B cell (primary cell): ENCODE measurements around the gene MEN1. TPM values are rescaled to one million over a fixed set of nuclear protein-coding genes. Genes with fewer than 3 reads are reported as not detected.

Source experiments
- ATAC-seq: fragments of 200-7000 bp; cut with Tn5 transposase; one replicate; pipeline ENCODE4 v1.10.0; 2021; ENCODE audit warnings: low read depth, mild to moderate bottlenecking, moderate number of reproducible peaks, moderate library complexity
- CTCF ChIA-PET: fragments of 350-600 bp; sonication (Branson Sonifier 250); formaldehyde crosslinking; loops from one replicate; lab custom pipeline; 2021; ENCODE audit warnings: antibody characterized with exemption, inconsistent platforms; lab: Charles Lee
- POLR2A ChIA-PET: fragments of 350-600 bp; sonication (Branson Sonifier 250); formaldehyde crosslinking; loops from one replicate; lab custom pipeline; 2021; ENCODE audit warnings: antibody characterized with exemption; lab: Charles Lee
- DNase-seq: peaks from one replicate; pipeline ENCODE4 v3.0.0; 2013
- H2AFZ ChIP-seq: 2 replicates; pipeline ENCODE4 v1.6.1; 2012; ENCODE audit warnings: mild to moderate bottlenecking, low read depth, low read length; ENCODE audit not compliant: insufficient read depth, poor library complexity, severe bottlenecking
- H3K27ac ChIP-seq, 2 donors: 1 replicate in 1 of 2; 2 replicates in 1 of 2; pipeline ENCODE4 v1.5.1; 2012 to 2013; ENCODE audit warnings: low read length in 2 of 2, mild to moderate bottlenecking in 2 of 2, moderate library complexity in 1 of 2
- H3K27me3 ChIP-seq, 4 experiments: fragments of 200-600 bp in 1 of 4; sonication (generic) in 1 of 4; replicated peaks in 1 of 4; 1 replicate in 2 of 4; 2 replicates in 2 of 4; pipeline versions ENCODE4 v1.6.1 to v1.7.0; 2013 to 2016; ENCODE audit warnings: low read length in 3 of 4, mild to moderate bottlenecking in 2 of 4, mixed read lengths in 1 of 4, moderate library complexity in 1 of 4; ENCODE audit not compliant: insufficient read depth in 4 of 4, control insufficient read depth in 3 of 4; ENCODE audit errors: control extremely low read depth in 1 of 4
- H3K36me3 ChIP-seq, 2 experiments: replicated peaks in 1 of 2; 1 replicate in 1 of 2; 2 replicates in 1 of 2; pipeline versions ENCODE4 v1.6.1 to v1.7.1; 2013; ENCODE audit warnings: low read length in 1 of 2; ENCODE audit not compliant: insufficient read depth in 2 of 2, control insufficient read depth in 1 of 2; ENCODE audit errors: control extremely low read depth in 1 of 2, extremely low read depth in 1 of 2
- H3K4me1 ChIP-seq, 2 donors: fragments of 200-600 bp in 1 of 2; sonication (generic) in 1 of 2; 1 replicate in 1 of 2; 2 replicates in 1 of 2; pipeline versions ENCODE4 v1.5.1 to v1.6.1; 2013 to 2017; ENCODE audit warnings: low read length in 2 of 2; ENCODE audit not compliant: control insufficient read depth in 2 of 2, insufficient read depth in 2 of 2
- H3K4me2 ChIP-seq: replicated peaks from 2 replicates; pipeline ENCODE3; 2012; ENCODE audit warnings: mild to moderate bottlenecking, low read depth, low read length; ENCODE audit not compliant: poor library complexity, severe bottlenecking
- H3K4me3 ChIP-seq, 5 experiments: fragments of 200-600 bp in 1 of 5; sonication (generic) in 1 of 5; 1 replicate in 3 of 5; 2 replicates in 2 of 5; pipeline versions ENCODE4 v1.5.1 to v1.7.0; 2011 to 2016; ENCODE audit warnings: low read length in 4 of 5, mild to moderate bottlenecking in 4 of 5, low read depth in 2 of 5, control low read depth in 1 of 5, moderate library complexity in 1 of 5; ENCODE audit not compliant: insufficient read depth in 1 of 5; ENCODE audit errors: control extremely low read depth in 1 of 5, extremely low read depth in 1 of 5
- H3K79me2 ChIP-seq: fragments of 200-600 bp; sonication (generic); one replicate; pipeline ENCODE4 v1.6.0; 2016; ENCODE audit warnings: low read length; ENCODE audit not compliant: control insufficient read depth, insufficient read depth
- H3K9ac ChIP-seq: fragments of 200-600 bp; sonication (generic); 2 replicates; pipeline ENCODE4 v1.6.1; 2017; ENCODE audit warnings: mild to moderate bottlenecking, low read length, moderate library complexity
- H3K9me3 ChIP-seq, 3 donors: one replicate each; pipeline versions ENCODE4 v1.6.1 to v1.7.1; 2013; ENCODE audit warnings: low read length in 2 of 3; ENCODE audit not compliant: control insufficient read depth in 2 of 3, insufficient read depth in 1 of 3; ENCODE audit errors: control extremely low read depth in 1 of 3
- H4K20me1 ChIP-seq: 2 replicates; pipeline ENCODE4 v1.6.0; 2012; ENCODE audit warnings: mild to moderate bottlenecking, low read length; ENCODE audit not compliant: insufficient read depth, control insufficient read depth, poor library complexity, severe bottlenecking
- H3K27ac Mint-ChIP-seq: one replicate; pipeline ENCODE4 v1.8.0; 2021; ENCODE audit warnings: mixed read lengths
- H3K27me3 Mint-ChIP-seq: one replicate; pipeline ENCODE4 v1.8.0; 2021; ENCODE audit warnings: mixed read lengths
- H3K4me1 Mint-ChIP-seq: one replicate; pipeline ENCODE4 v1.8.0; 2021; ENCODE audit warnings: mixed read lengths
- H3K4me3 Mint-ChIP-seq: one replicate; pipeline ENCODE4 v1.8.0; 2021; ENCODE audit warnings: mixed read lengths
- H3K9me3 Mint-ChIP-seq: one replicate; pipeline ENCODE4 v1.8.0; 2022; ENCODE audit warnings: mixed read lengths; ENCODE audit not compliant: insufficient read depth
- CTCF ChIP-seq: fragments of 200-600 bp; IDR thresholded peaks from one replicate; pipeline ENCODE4 v1.8.0; 2022; ENCODE audit warnings: antibody characterized with exemption, mild to moderate bottlenecking
- EZH2 ChIP-seq: IDR thresholded peaks from 2 replicates; pipeline ENCODE4 v1.6.1; 2012; ENCODE audit warnings: borderline replicate concordance, low read depth, mild to moderate bottlenecking, moderate library complexity, low read length; ENCODE audit not compliant: insufficient read depth, poor library complexity, severe bottlenecking
- WGBS: methylation state at CpG from one replicate; pipeline ENCODE4 v1.1.5; 2013; ENCODE audit warnings: missing lambda C conversion rate; ENCODE audit not compliant: insufficient coverage; 5-methylcytosine and 5-hydroxymethylcytosine counted together
- intact Hi-C: fragments of 100-400 bp; cut with micrococcal nuclease; formaldehyde crosslinking; loops from one replicate; pipeline ENCODE4 v1.10.0; 2022
- polyA plus RNA-seq: library from polyadenylated mRNA; depleted of rRNA; stranded (reverse); fragments of >200 nt; gene quantifications from 2 replicates; pipeline ENCODE4 v1.2.3, GENCODE V29; 2012
- total RNA-seq, 2 donors: library from RNA; stranded (reverse); fragments of 120-200 nt in 1 of 2; gene quantifications; 1 replicate in 1 of 2; 2 replicates in 1 of 2; pipeline versions ENCODE4 v1.2.3 to v1.2.4, GENCODE V29; 2013 to 2022

The MEN1 gene
- total and polyA plus RNA-seq, 2 donors (not counting 1 experiment from before 2014, with no cell fraction given): 48.2 to 68.5 TPM

GRCh38 chr11:64754124-64754918 lies 56.0 kb downstream of the MEN1 start:
- no peak overlapping the region for H3K27ac Mint-ChIP-seq
- no peak overlapping the region for H3K4me3 ChIP-seq
- H2AFZ ChIP-seq: no peak overlapping the region
- 97% methylated on average over 21 of the region's 26 CpGs for WGBS
- H3K27me3 Mint-ChIP-seq: no peaks in the 10 kb centered on the region
- no peak overlapping the region for H3K4me3 Mint-ChIP-seq
- no peak overlapping the region for H3K4me2 ChIP-seq
- H3K27ac ChIP-seq: no peak overlapping the region
- H4K20me1 ChIP-seq: no peaks in the 10 kb centered on the region
- ATAC-seq (no peak), DNase-seq (no peak)
- intact Hi-C loops: no loop called here
- peaks cover 70% of the 10 kb centered on the region for H3K79me2 ChIP-seq
- no peak for TF ChIP-seq EZH2
- TF ChIP-seq CTCF: no peak
- H3K4me1 Mint-ChIP-seq: peaks cover 31% of the 10 kb centered on the region
- CTCF ChIA-PET: interaction anchor here (13.7 kb wide), 1 partner anchor 13 kb away, joined by 280 read pairs; no protein-coding TSS in a partner anchor
- peaks cover 7 to 23% of the 10 kb centered on the region in 2 donors for H3K4me1 ChIP-seq
- no peaks in the 10 kb centered on the region for H3K27me3 ChIP-seq
- H3K36me3 ChIP-seq: peaks cover 0 to 23% of the 10 kb centered on the region in 2 experiments
- no peaks in the 10 kb centered on the region for H3K9me3 ChIP-seq
- POLR2A ChIA-PET: interaction anchor here (2.0 kb wide), 1 partner anchor 8 kb away, joined by 11 read pairs; no protein-coding TSS in a partner anchor
- H3K9me3 Mint-ChIP-seq: no peaks in the 10 kb centered on the region
- H3K9ac ChIP-seq: no peak overlapping the region

Other genes starting within 250 kb of the MEN1 start
- gene SLC22A12, start 219.3 kb downstream of the MEN1 start, total RNA-seq: not detected in 2 replicates
- not detected in 2 replicates for gene SLC22A12, start 219.3 kb downstream of the MEN1 start, polyA plus RNA-seq
- gene NRXN2, start 87.4 kb downstream of the MEN1 start, total RNA-seq: 0.52 TPM in 1 of 2 replicates, not detected in the other
- gene NRXN2, start 87.4 kb downstream of the MEN1 start, polyA plus RNA-seq: 0.01 TPM in 1 of 2 replicates, not detected in the other
- gene RASGRP2, start 66.4 kb downstream of the MEN1 start, total RNA-seq: 628 and 653 TPM in 2 replicates
- 1,139 and 1,316 TPM in 2 replicates for gene RASGRP2, start 66.4 kb downstream of the MEN1 start, polyA plus RNA-seq
- gene PYGM, start 50.6 kb downstream of the MEN1 start, total RNA-seq: 9.1 and 9.3 TPM in 2 replicates
- gene PYGM, start 50.6 kb downstream of the MEN1 start, polyA plus RNA-seq: 9.6 and 13.2 TPM in 2 replicates
- 914 and 931 TPM in 2 replicates for gene SF1, start 32.0 kb downstream of the MEN1 start, total RNA-seq
- gene SF1, start 32.0 kb downstream of the MEN1 start, polyA plus RNA-seq: 369 and 714 TPM in 2 replicates
- gene MAP4K2, start 7.3 kb downstream of the MEN1 start, total RNA-seq: 118 and 122 TPM in 2 replicates
- 163 and 165 TPM in 2 replicates for gene MAP4K2, start 7.3 kb downstream of the MEN1 start, polyA plus RNA-seq
- 8.7 and 9.3 TPM in 2 replicates for gene CDC42BPG, start 34.1 kb upstream of the MEN1 start, total RNA-seq
- gene CDC42BPG, start 34.1 kb upstream of the MEN1 start, polyA plus RNA-seq: 3.7 and 4.4 TPM in 2 replicates
- gene EHD1, start 68.1 kb upstream of the MEN1 start, total RNA-seq: 249 and 280 TPM in 2 replicates
- gene EHD1, start 68.1 kb upstream of the MEN1 start, polyA plus RNA-seq: 208 and 223 TPM in 2 replicates
- 38.6 and 43.4 TPM in 2 replicates for gene ATG2A, start 106.7 kb upstream of the MEN1 start, total RNA-seq
- gene ATG2A, start 106.7 kb upstream of the MEN1 start, polyA plus RNA-seq: 24.3 and 32.8 TPM in 2 replicates
- gene PPP2R5B, start 114.1 kb upstream of the MEN1 start, total RNA-seq: 22.6 and 24.2 TPM in 2 replicates
- 24.3 and 30.5 TPM in 2 replicates for gene PPP2R5B, start 114.1 kb upstream of the MEN1 start, polyA plus RNA-seq
- 0.39 TPM in 1 of 2 replicates, not detected in the other for gene GPHA2, start 125.3 kb upstream of the MEN1 start, total RNA-seq
- gene GPHA2, start 125.3 kb upstream of the MEN1 start, polyA plus RNA-seq: 1.2 and 2.8 TPM in 2 replicates
- gene MAJIN, start 161.6 kb upstream of the MEN1 start, total RNA-seq: 0.71 and 0.95 TPM in 2 replicates
- 1.2 and 2.4 TPM in 2 replicates for gene MAJIN, start 161.6 kb upstream of the MEN1 start, polyA plus RNA-seq
- gene BATF2, start 186.4 kb upstream of the MEN1 start, total RNA-seq: 0.51 and 0.62 TPM in 2 replicates
- gene BATF2, start 186.4 kb upstream of the MEN1 start, polyA plus RNA-seq: 0.39 and 1.7 TPM in 2 replicates
- 43.4 and 44.4 TPM in 2 replicates for gene ARL2, start 203.6 kb upstream of the MEN1 start, total RNA-seq
- 25.9 and 53.6 TPM in 2 replicates for gene ARL2, start 203.6 kb upstream of the MEN1 start, polyA plus RNA-seq
- gene SNX15, start 216.9 kb upstream of the MEN1 start, total RNA-seq: 28.5 and 30.4 TPM in 2 replicates
- gene SNX15, start 216.9 kb upstream of the MEN1 start, polyA plus RNA-seq: 20.0 and 26.0 TPM in 2 replicates
- gene SAC3D1, start 230.7 kb upstream of the MEN1 start, total RNA-seq: 5.9 and 7.5 TPM in 2 replicates
- 2.4 and 6.0 TPM in 2 replicates for gene SAC3D1, start 230.7 kb upstream of the MEN1 start, polyA plus RNA-seq
- gene NAALADL1, start 248.0 kb upstream of the MEN1 start, total RNA-seq: 23.0 and 24.3 TPM in 2 replicates
- 30.8 and 40.2 TPM in 2 replicates for gene NAALADL1, start 248.0 kb upstream of the MEN1 start, polyA plus RNA-seq